LHCN-M2 (cell line): ENCODE results near the gene FHL1. TPM values are rescaled to one million over a fixed set of nuclear protein-coding genes. Genes with fewer than 3 reads are reported as not detected.
"Not testable (repeated sequence)": the region's sequence is repeated elsewhere in the genome, so short reads cannot be mapped to it uniquely, and the experiment has no call there.

Source experiments
- DNase-seq: peaks from one replicate; pipeline ENCODE4 v3.0.0-alpha.2; 2012; ENCODE audit warnings: low read depth
- polyA plus RNA-seq: library from polyadenylated mRNA; unstranded; fragments of >200 nt; gene quantifications from one replicate; pipeline ENCODE4 v1.2.1, GENCODE V29; 2012; ENCODE audit warnings: missing spikeins
- total RNA-seq: library from RNA; depleted of rRNA; stranded (reverse); fragments of >200 nt; gene quantifications from 2 replicates; pipeline ENCODE4 v1.2.3, GENCODE V29; 2014; rRNA removed

Gene FHL1
- total RNA-seq = 44.8 and 48.3 TPM in 2 replicates
- 106 TPM for polyA plus RNA-seq

- DNase-seq = no peak
Observed at GRCh38 chrX:136147315-136147901, at the start of gene FHL1. TSS of gene FHL1 (plus strand) at chrX:136147533.

- DNase-seq = no peak
Observed at GRCh38 chrX:136097871-136098805, 49.2 kb upstream of the FHL1 start.

- DNase-seq = no peak
Observed at GRCh38 chrX:136104936-136105335, 42.4 kb upstream of the FHL1 start.

- no peak for DNase-seq
Observed at GRCh38 chrX:136106920-136107528, 40.3 kb upstream of the FHL1 start.

- DNase-seq = not testable (repeated sequence)
Observed at GRCh38 chrX:136108905-136109304, 38.4 kb upstream of the FHL1 start.

- no peak for DNase-seq
Observed at GRCh38 chrX:136112286-136112685, 35.0 kb upstream of the FHL1 start.

GRCh38 chrX:136112778-136113177, 34.6 kb upstream of the FHL1 start:
- DNase-seq = no peak

- peak; percentile 19 for DNase-seq
Observed at GRCh38 chrX:136115126-136115903, 32.0 kb upstream of the FHL1 start.

- no peak for DNase-seq
Observed at GRCh38 chrX:136115904-136116297, 31.4 kb upstream of the FHL1 start.

- DNase-seq = no peak
Observed at GRCh38 chrX:136121788-136122187, 25.5 kb upstream of the FHL1 start.

- no peak for DNase-seq
Observed at GRCh38 chrX:136122207-136122606, 25.1 kb upstream of the FHL1 start.

- no peak for DNase-seq
Observed at GRCh38 chrX:136125106-136125505, 22.2 kb upstream of the FHL1 start.

- no peak for DNase-seq
Observed at GRCh38 chrX:136126371-136126770, 21.0 kb upstream of the FHL1 start.

- DNase-seq = peak; percentile 24
Observed at GRCh38 chrX:136126872-136127406, 20.4 kb upstream of the FHL1 start.

GRCh38 chrX:136128743-136129142, 18.6 kb upstream of the FHL1 start:
- DNase-seq = no peak

GRCh38 chrX:136130931-136131833, 16.2 kb upstream of the FHL1 start:
- DNase-seq = peak; percentile 91

GRCh38 chrX:136138939-136139338, 8.4 kb upstream of the FHL1 start:
- DNase-seq = no peak

- DNase-seq = no peak
Observed at GRCh38 chrX:136141569-136141968, 5.8 kb upstream of the FHL1 start.

- DNase-seq = no peak
Observed at GRCh38 chrX:136142592-136142991, 4.7 kb upstream of the FHL1 start.

- DNase-seq = no peak
Observed at GRCh38 chrX:136143711-136144110, 3.6 kb upstream of the FHL1 start.
